GM19467 (cell line): ENCODE results near the gene DYNLT2B.
"Not testable (repeated sequence)": the region's sequence is repeated elsewhere in the genome, so short reads cannot be mapped to it uniquely, and the experiment has no call there.

Experiments
- ATAC-seq: cut with Tn5 transposase; IDR thresholded peaks from one replicate; pipeline ENCODE4 v1.9.1; 2021; ENCODE audit warnings: mild to moderate bottlenecking, moderate library complexity; ENCODE audit not compliant: unreplicated experiment

The DYNLT2B gene

GRCh38 chr3:196274585-196274984 lies 43.5 kb downstream of the DYNLT2B start:
- peak; percentile 88 for ATAC-seq

- no peak for ATAC-seq
Observed at GRCh38 chr3:196273655-196274054, 44.4 kb downstream of the DYNLT2B start.

GRCh38 chr3:196272826-196273225 lies 45.2 kb downstream of the DYNLT2B start:
- no peak for ATAC-seq

GRCh38 chr3:196270499-196270898 lies 47.5 kb downstream of the DYNLT2B start:
- ATAC-seq: no peak

GRCh38 chr3:196268284-196269163 lies 49.5 kb downstream of the DYNLT2B start:
- ATAC-seq: no peak

- ATAC-seq: no peak
Observed at GRCh38 chr3:196263819-196264218, 54.2 kb downstream of the DYNLT2B start.

GRCh38 chr3:196260784-196261183 lies 57.3 kb downstream of the DYNLT2B start:
- ATAC-seq: no peak

- ATAC-seq: no peak
Observed at GRCh38 chr3:196255776-196256175, 62.3 kb downstream of the DYNLT2B start.

- no peak for ATAC-seq
Observed at GRCh38 chr3:196254376-196255283, 63.4 kb downstream of the DYNLT2B start.

- ATAC-seq: no peak
Observed at GRCh38 chr3:196251918-196252317, 66.1 kb downstream of the DYNLT2B start.

GRCh38 chr3:196246612-196247308 lies 71.3 kb downstream of the DYNLT2B start:
- no peak for ATAC-seq

GRCh38 chr3:196244166-196244565 lies 73.9 kb downstream of the DYNLT2B start:
- ATAC-seq: not testable (repeated sequence)

- ATAC-seq: no peak
Observed at GRCh38 chr3:196241704-196242103, 76.3 kb downstream of the DYNLT2B start.
